Neural progenitor cell (in vitro differentiated cells): ENCODE data around the gene LRRC4B.

Source experiments
- EZH2phosphoT487 ChIP-seq: fragments of 200-600 bp; sonication (generic); IDR thresholded peaks from 2 replicates; pipeline ENCODE4 v1.6.1; 2017; ENCODE audit warnings: antibody characterized with exemption
- TF ChIP-seq, protein P1 (sequence below): fragments of 200-600 bp; sonication (generic); IDR thresholded peaks from 2 replicates; pipeline ENCODE4 v1.5.1; 2017; ENCODE audit warnings: antibody characterized with exemption, mild to moderate bottlenecking

DNA sequence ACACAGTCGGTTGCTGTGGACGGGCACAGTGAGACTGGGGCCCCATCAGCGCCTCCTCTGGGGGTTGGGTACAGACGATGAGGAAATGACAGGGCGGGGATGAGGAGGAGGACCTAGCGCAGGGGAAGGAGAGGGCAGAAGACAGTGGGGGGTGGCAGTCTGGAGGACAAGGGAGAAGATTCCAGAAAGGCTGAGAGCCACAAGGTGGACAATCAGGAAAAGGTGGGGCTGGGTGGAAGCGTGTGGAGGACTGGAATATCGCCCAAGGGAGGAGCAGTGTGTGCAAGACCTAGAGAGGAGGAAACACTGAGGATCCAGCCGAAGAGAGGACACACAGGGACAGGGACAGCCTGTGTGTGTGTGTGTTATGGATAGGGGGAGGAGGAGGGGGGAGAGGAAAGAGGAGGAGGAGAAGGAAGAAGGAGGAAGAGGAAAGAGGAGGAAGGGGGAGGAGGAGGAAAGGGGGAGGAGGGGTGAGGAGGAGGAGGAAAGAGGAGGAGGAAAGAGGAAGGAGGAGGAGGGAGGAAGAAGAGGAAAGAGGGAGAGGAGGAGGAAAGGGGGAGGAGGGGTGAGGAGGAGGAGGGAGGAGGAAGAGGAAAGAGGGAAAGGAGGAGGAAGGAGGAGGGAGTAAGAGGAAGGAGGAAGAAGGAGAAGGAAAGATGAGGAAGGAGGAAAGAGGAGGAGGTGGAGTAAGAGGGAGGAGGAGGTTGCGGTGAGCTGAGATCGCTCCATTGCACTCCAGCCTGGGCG, 75.8 kb downstream of the LRRC4B start:
- TF ChIP-seq, protein P1, sequence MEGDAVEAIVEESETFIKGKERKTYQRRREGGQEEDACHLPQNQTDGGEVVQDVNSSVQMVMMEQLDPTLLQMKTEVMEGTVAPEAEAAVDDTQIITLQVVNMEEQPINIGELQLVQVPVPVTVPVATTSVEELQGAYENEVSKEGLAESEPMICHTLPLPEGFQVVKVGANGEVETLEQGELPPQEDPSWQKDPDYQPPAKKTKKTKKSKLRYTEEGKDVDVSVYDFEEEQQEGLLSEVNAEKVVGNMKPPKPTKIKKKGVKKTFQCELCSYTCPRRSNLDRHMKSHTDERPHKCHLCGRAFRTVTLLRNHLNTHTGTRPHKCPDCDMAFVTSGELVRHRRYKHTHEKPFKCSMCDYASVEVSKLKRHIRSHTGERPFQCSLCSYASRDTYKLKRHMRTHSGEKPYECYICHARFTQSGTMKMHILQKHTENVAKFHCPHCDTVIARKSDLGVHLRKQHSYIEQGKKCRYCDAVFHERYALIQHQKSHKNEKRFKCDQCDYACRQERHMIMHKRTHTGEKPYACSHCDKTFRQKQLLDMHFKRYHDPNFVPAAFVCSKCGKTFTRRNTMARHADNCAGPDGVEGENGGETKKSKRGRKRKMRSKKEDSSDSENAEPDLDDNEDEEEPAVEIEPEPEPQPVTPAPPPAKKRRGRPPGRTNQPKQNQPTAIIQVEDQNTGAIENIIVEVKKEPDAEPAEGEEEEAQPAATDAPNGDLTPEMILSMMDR: no peak
- TF ChIP-seq EZH2phosphoT487: no peak
